Neuronal stem cell (in vitro differentiated cells): ENCODE results near the gene XPC.
A peak's percentile ranks its signal among the peaks of the same experiment; 100 is the strongest.

Source experiments
- DNase-seq: peaks from one replicate; pipeline ENCODE4 v3.0.0-alpha.2; 2013; ENCODE audit warnings: low spot score
- H2AFZ ChIP-seq: one replicate; pipeline ENCODE4 v1.6.1; 2013; ENCODE audit warnings: mild to moderate bottlenecking, low read length, inconsistent platforms
- H2AK5ac ChIP-seq: 2 replicates; pipeline ENCODE4 v1.6.1; 2013; ENCODE audit warnings: low read depth, mild to moderate bottlenecking, inconsistent platforms, low read length, moderate library complexity, mixed read lengths
- H2BK120ac ChIP-seq: 2 replicates; pipeline ENCODE4 v1.6.1; 2013; ENCODE audit warnings: low read depth, mild to moderate bottlenecking, inconsistent platforms, low read length, moderate library complexity, mixed read lengths
- H2BK12ac ChIP-seq: one replicate; pipeline ENCODE4 v1.6.1; 2013; ENCODE audit warnings: low read length, inconsistent platforms
- H2BK15ac ChIP-seq: 2 replicates; pipeline ENCODE4 v1.6.1; 2013; ENCODE audit warnings: mild to moderate bottlenecking, low read length, inconsistent platforms, mixed read lengths
- H2BK5ac ChIP-seq: one replicate; pipeline ENCODE4 v1.6.1; 2013; ENCODE audit warnings: inconsistent platforms, mild to moderate bottlenecking, low read length, moderate library complexity
- H3K14ac ChIP-seq: one replicate; pipeline ENCODE4 v1.6.1; 2013; ENCODE audit warnings: low read length, inconsistent platforms
- H3K18ac ChIP-seq: 2 replicates; pipeline ENCODE4 v1.6.1; 2013; ENCODE audit warnings: low read length, inconsistent platforms
- H3K23ac ChIP-seq: 2 replicates; pipeline ENCODE4 v1.6.1; 2013; ENCODE audit warnings: low read depth, mild to moderate bottlenecking, mixed read lengths, low read length, inconsistent platforms; ENCODE audit not compliant: poor library complexity
- H3K27ac ChIP-seq: replicated peaks from 3 replicates; pipeline ENCODE4 v1.5.1; 2013; ENCODE audit warnings: low read length, inconsistent platforms
- H3K27me3 ChIP-seq, 3 experiments: 2 replicates each; pipeline ENCODE4 v1.6.1; 2013; ENCODE audit warnings: low read length in 3 of 3, mild to moderate bottlenecking in 2 of 3, inconsistent platforms in 1 of 3, low read depth in 1 of 3, mixed read lengths in 1 of 3, moderate library complexity in 1 of 3; ENCODE audit not compliant: control insufficient read depth in 3 of 3, insufficient read depth in 3 of 3
- H3K36me3 ChIP-seq, 2 donors: replicated peaks in 1 of 2; 2 replicates each; pipeline ENCODE4 v1.6.1; 2013; ENCODE audit warnings: low read length in 2 of 2; ENCODE audit not compliant: control insufficient read depth in 2 of 2, insufficient read depth in 2 of 2
- H3K4ac ChIP-seq: 2 replicates; pipeline ENCODE4 v1.6.1; 2013; ENCODE audit warnings: inconsistent platforms, mild to moderate bottlenecking, low read length, moderate library complexity
- H3K4me1 ChIP-seq, 2 donors: 1 replicate in 1 of 2; 2 replicates in 1 of 2; pipeline ENCODE4 v1.6.1; 2013; ENCODE audit warnings: low read length in 2 of 2, low read depth in 1 of 2; ENCODE audit not compliant: control insufficient read depth in 2 of 2, insufficient read depth in 1 of 2
- H3K4me2 ChIP-seq: one replicate; pipeline ENCODE4 v1.6.1; 2013; ENCODE audit warnings: mild to moderate bottlenecking, low read length, inconsistent platforms; ENCODE audit not compliant: insufficient read depth, poor library complexity, severe bottlenecking
- H3K4me3 ChIP-seq, 2 donors: 2 replicates each; pipeline ENCODE4 v1.5.1; 2013; ENCODE audit warnings: low read length in 2 of 2, mild to moderate bottlenecking in 2 of 2, inconsistent platforms in 1 of 2, moderate library complexity in 1 of 2
- H3K79me1 ChIP-seq: one replicate; pipeline ENCODE4 v1.6.1; 2013; ENCODE audit warnings: low read depth, mild to moderate bottlenecking, inconsistent platforms, low read length, moderate library complexity
- H3K9ac ChIP-seq: one replicate; pipeline ENCODE4 v1.6.1; 2013; ENCODE audit warnings: mild to moderate bottlenecking, low read depth, low read length, inconsistent platforms; ENCODE audit not compliant: poor library complexity
- H3K9me3 ChIP-seq, 2 donors: replicated peaks in 1 of 2; 2 replicates each; pipeline versions ENCODE3 to v1.6.1; 2013; ENCODE audit warnings: low read length in 2 of 2, mild to moderate bottlenecking in 2 of 2, inconsistent platforms in 1 of 2, low read depth in 1 of 2, mixed read lengths in 1 of 2, moderate library complexity in 1 of 2; ENCODE audit not compliant: control insufficient read depth in 2 of 2, insufficient read depth in 1 of 2
- H4K8ac ChIP-seq: one replicate; pipeline ENCODE4 v1.6.1; 2013; ENCODE audit warnings: low read depth, mild to moderate bottlenecking, inconsistent platforms, low read length, moderate library complexity
- H4K91ac ChIP-seq: one replicate; pipeline ENCODE4 v1.6.1; 2013; ENCODE audit warnings: low read length, low read depth, mild to moderate bottlenecking, inconsistent platforms; ENCODE audit not compliant: poor library complexity
- WGBS, 2 donors: extraction: QIAGEN DNeasy Blood & Tissue Kit; methylation state at CpG; one replicate each; pipeline ENCODE4 v1.1.7; 2013; ENCODE audit warnings: missing lambda C conversion rate in 2 of 2, mixed read lengths in 1 of 2; ENCODE audit not compliant: insufficient read length in 2 of 2, insufficient replicate concordance in 1 of 2; ENCODE audit errors: extremely low coverage in 2 of 2; 5-methylcytosine and 5-hydroxymethylcytosine counted together

Gene XPC

GRCh38 chr3:14224895-14225294, 46.5 kb upstream of the XPC start:
- no peak for DNase-seq
- no peak overlapping the region for H3K4me3 ChIP-seq
- no peak overlapping the region for H3K18ac ChIP-seq
- no CpG with 5 or more reads among the region's 6 CpGs for WGBS, 2 donors
- peaks cover 2 to 16% of the 10 kb centered on the region in 2 donors for H3K9me3 ChIP-seq
- no peak overlapping the region for H3K4ac ChIP-seq
- H2BK12ac ChIP-seq = no peak overlapping the region
- no peak overlapping the region for H3K27ac ChIP-seq
- no peaks in the 10 kb centered on the region for H3K27me3 ChIP-seq
- H3K36me3 ChIP-seq = peaks cover 0 to 1% of the 10 kb centered on the region in 2 donors
- no peak overlapping the region for H2BK5ac ChIP-seq
- H2AK5ac ChIP-seq = no peak overlapping the region
- no peak overlapping the region for H2BK120ac ChIP-seq
- no peak overlapping the region for H4K8ac ChIP-seq
- no peak overlapping the region for H3K9ac ChIP-seq
- H2AFZ ChIP-seq = peak overlapping the region; percentile 35
- peaks cover 2% of the 10 kb centered on the region for H3K79me1 ChIP-seq
- no peak overlapping the region for H3K4me2 ChIP-seq
- no peak overlapping the region for H2BK15ac ChIP-seq
- H3K4me1 ChIP-seq = peaks cover 0 to 5% of the 10 kb centered on the region in 2 donors
- H4K91ac ChIP-seq = no peak overlapping the region
- H3K14ac ChIP-seq = no peak overlapping the region
- no peak overlapping the region for H3K23ac ChIP-seq

GRCh38 chr3:14223595-14223994, 45.2 kb upstream of the XPC start:
- Histone ChIP-seq H3K4me3 (no peak overlapping the region), H2AFZ (no peak overlapping the region), H3K79me1 (peaks cover 2% of the 10 kb centered on the region), H3K18ac (no peak overlapping the region), H3K27me3 (no peaks in the 10 kb centered on the region), H2BK120ac (no peak overlapping the region), H3K36me3 (peaks cover 0 to 1% of the 10 kb centered on the region in 2 donors), H3K14ac (no peak overlapping the region), H3K9ac (no peak overlapping the region), H3K27ac (no peak overlapping the region), H3K4me1 (no peaks in the 10 kb centered on the region), H3K4ac (no peak overlapping the region), H3K9me3 (peaks cover 2 to 19% of the 10 kb centered on the region in 2 donors), H2AK5ac (no peak overlapping the region), H3K23ac (no peak overlapping the region), H2BK15ac (no peak overlapping the region), H4K8ac (no peak overlapping the region), H2BK12ac (no peak overlapping the region), H3K4me2 (no peak overlapping the region), H2BK5ac (no peak overlapping the region), H4K91ac (no peak overlapping the region)
- DNase-seq = no peak
- no CpG with 5 or more reads among the region's 1 CpG for WGBS, 2 donors

- H3K27ac ChIP-seq = no peak overlapping the region
- H3K4me3 ChIP-seq = no peak overlapping the region
- no peak overlapping the region for H3K4me2 ChIP-seq
- H2BK12ac ChIP-seq = no peak overlapping the region
- H2BK120ac ChIP-seq = no peak overlapping the region
- no peak overlapping the region for H2BK15ac ChIP-seq
- no peak overlapping the region for H3K9ac ChIP-seq
- no peak overlapping the region for H4K8ac ChIP-seq
- H3K23ac ChIP-seq = no peak overlapping the region
- H3K4ac ChIP-seq = no peak overlapping the region
- no peak overlapping the region for H2AK5ac ChIP-seq
- no CpG with 5 or more reads among the region's 3 CpGs for WGBS, 2 donors
- H3K36me3 ChIP-seq = peaks cover 0 to 1% of the 10 kb centered on the region in 2 donors
- H3K14ac ChIP-seq = no peak overlapping the region
- no peak overlapping the region for H2BK5ac ChIP-seq
- no peak overlapping the region for H3K18ac ChIP-seq
- no peak for DNase-seq
- H3K27me3 ChIP-seq = no peaks in the 10 kb centered on the region
- H2AFZ ChIP-seq = no peak overlapping the region
- H3K4me1 ChIP-seq = no peaks in the 10 kb centered on the region
- H4K91ac ChIP-seq = no peak overlapping the region
- H3K79me1 ChIP-seq = peaks cover 2% of the 10 kb centered on the region
- peaks cover 2 to 19% of the 10 kb centered on the region in 2 donors for H3K9me3 ChIP-seq
Measured at GRCh38 chr3:14222900-14223594, 44.6 kb upstream of the XPC start.

- H2AK5ac ChIP-seq = no peak overlapping the region
- H2BK12ac ChIP-seq = no peak overlapping the region
- H3K36me3 ChIP-seq = peaks cover 0 to 1% of the 10 kb centered on the region in 2 donors
- no peak overlapping the region for H3K27ac ChIP-seq
- H3K9me3 ChIP-seq = peaks cover 2 to 19% of the 10 kb centered on the region in 2 donors
- H3K9ac ChIP-seq = no peak overlapping the region
- WGBS, 2 donors = no CpG with 5 or more reads among the region's 1 CpG
- no peak overlapping the region for H2AFZ ChIP-seq
- no peaks in the 10 kb centered on the region for H3K4me1 ChIP-seq
- H3K14ac ChIP-seq = no peak overlapping the region
- no peak overlapping the region for H2BK120ac ChIP-seq
- no peak overlapping the region for H3K4me3 ChIP-seq
- peaks cover 2% of the 10 kb centered on the region for H3K79me1 ChIP-seq
- H3K23ac ChIP-seq = no peak overlapping the region
- H2BK5ac ChIP-seq = no peak overlapping the region
- H3K27me3 ChIP-seq = no peaks in the 10 kb centered on the region
- no peak overlapping the region for H4K91ac ChIP-seq
- H3K4me2 ChIP-seq = no peak overlapping the region
- H3K4ac ChIP-seq = no peak overlapping the region
- no peak overlapping the region for H2BK15ac ChIP-seq
- no peak overlapping the region for H4K8ac ChIP-seq
- H3K18ac ChIP-seq = no peak overlapping the region
- no peak for DNase-seq
Measured at GRCh38 chr3:14222457-14222856, 44.1 kb upstream of the XPC start.
